HepG2 (cell line): ENCODE data around the gene EHD1. TPM values are rescaled to one million over a fixed set of nuclear protein-coding genes. Genes with fewer than 3 reads are reported as not detected.

Experiments used
- FIP1L1 ChIP-seq: fragments of 200-400 bp; formaldehyde crosslinking; IDR thresholded peaks from 2 replicates; pipeline ENCODE4 v1.6.1; 2018; ENCODE audit warnings: low read depth, mild to moderate bottlenecking, low read length, moderate library complexity, borderline replicate concordance; ENCODE audit not compliant: insufficient read depth
- HNRNPLL ChIP-seq: fragments of 200-400 bp; formaldehyde crosslinking; IDR thresholded peaks from 2 replicates; pipeline ENCODE4 v1.6.1; 2017; ENCODE audit warnings: mild to moderate bottlenecking, low read depth, low read length; ENCODE audit not compliant: poor library complexity, severe bottlenecking
- MAZ ChIP-seq, 2 experiments: sonication (generic) in 1 of 2; formaldehyde crosslinking in 1 of 2; IDR thresholded peaks; 2 replicates each; pipeline versions ENCODE4 v1.5.0 to v1.6.1; 2012 to 2020; ENCODE audit warnings: low read depth in 2 of 2, mild to moderate bottlenecking in 2 of 2, borderline replicate concordance in 1 of 2, improper control_type of control experiment in 1 of 2, low read length in 1 of 2, missing genetic modification reagents in 1 of 2, moderate library complexity in 1 of 2
- SNAI1 ChIP-seq: sonication (generic); formaldehyde crosslinking; IDR thresholded peaks from 2 replicates; pipeline ENCODE4 v1.5.0; 2020; ENCODE audit warnings: mild to moderate bottlenecking, missing genetic modification reagents, borderline replicate concordance
- ZEB1 ChIP-seq: IDR thresholded peaks from 2 replicates; pipeline ENCODE4 v1.6.1; 2012; ENCODE audit warnings: mild to moderate bottlenecking, low read depth, inconsistent platforms; ENCODE audit not compliant: insufficient replicate concordance
- polyA plus RNA-seq, 8 experiments: library from polyadenylated mRNA; depleted of rRNA in 3 of 8; stranded (reverse) in 7 of 8; unstranded in 1 of 8; fragments of >200 nt; fragmentation: Illumina TruSeq in 4 of 8; extraction: Trizol in 4 of 8; gene quantifications; 2 replicates each; pipeline versions ENCODE4 v1.2.1 to v1.2.3, GENCODE V29; 2011 to 2016; ENCODE audit warnings: low read depth in 4 of 8, missing spikeins in 1 of 8, mixed read lengths in 1 of 8; ENCODE audit not compliant: insufficient read depth in 1 of 8
- total RNA-seq, 5 experiments: library from RNA; depleted of rRNA; stranded (reverse); fragments of >200 nt; fragmentation: Illumina TruSeq; extraction: Trizol; gene quantifications; 2 replicates each; pipeline ENCODE4 v1.2.3, GENCODE V29; 2016; ENCODE audit warnings: low read depth in 1 of 5
- TF ChIP-seq, protein P1 (sequence below): sonication (generic); formaldehyde crosslinking; conservative IDR thresholded peaks from 2 replicates; pipeline ENCODE4 v1.5.0; 2020; ENCODE audit warnings: missing genetic modification reagents
- TF ChIP-seq, protein P2 (sequence below): sonication (generic); formaldehyde crosslinking; IDR thresholded peaks from 2 replicates; pipeline ENCODE4 v1.5.1; 2020; ENCODE audit warnings: missing genetic modification reagents, mild to moderate bottlenecking, borderline replicate concordance
- TF ChIP-seq, protein P3 (sequence below): sonication (generic); formaldehyde crosslinking; IDR thresholded peaks from 2 replicates; pipeline ENCODE4 v1.5.0; 2020; ENCODE audit warnings: missing genetic modification reagents

The EHD1 gene
- total and polyA plus RNA-seq, 2 of the 13 experiments (the other 11 are each of a cell fraction or from before 2014, with no cell fraction given) = 23.6 to 26.6 TPM

DNA sequence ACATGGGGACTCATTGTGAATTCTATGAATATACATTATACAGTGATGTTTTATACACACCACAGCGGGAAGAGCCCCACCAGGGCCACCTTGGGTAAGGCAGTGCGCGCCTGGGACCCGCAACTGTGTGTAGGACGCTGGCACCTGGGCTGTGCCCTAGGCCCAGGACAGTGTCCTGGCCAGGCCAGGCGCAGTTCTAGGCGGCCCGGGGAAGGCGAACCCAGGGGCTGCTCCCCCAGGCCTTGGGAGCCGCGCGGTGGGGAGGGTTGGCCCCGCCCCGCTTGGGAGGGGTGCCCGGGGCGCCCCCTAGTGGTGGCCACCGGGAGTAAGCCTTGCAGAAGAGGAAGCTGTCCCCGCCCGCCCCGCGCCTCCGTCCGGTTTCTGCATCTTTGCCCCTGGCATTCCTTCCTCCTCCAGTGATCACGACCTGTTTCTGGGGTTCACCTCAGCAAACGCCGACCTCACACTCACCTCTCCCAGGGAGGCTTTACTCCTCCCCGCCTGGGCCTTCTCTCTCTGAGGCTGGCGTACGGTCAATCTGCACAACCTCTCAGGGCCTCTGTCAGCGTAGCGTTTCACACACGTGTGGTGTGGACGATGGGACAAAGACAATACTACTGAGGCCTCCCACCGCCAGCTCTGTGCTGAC is 9.5 kb upstream of the EHD1 start (continued):
- TF ChIP-seq, protein P1, sequence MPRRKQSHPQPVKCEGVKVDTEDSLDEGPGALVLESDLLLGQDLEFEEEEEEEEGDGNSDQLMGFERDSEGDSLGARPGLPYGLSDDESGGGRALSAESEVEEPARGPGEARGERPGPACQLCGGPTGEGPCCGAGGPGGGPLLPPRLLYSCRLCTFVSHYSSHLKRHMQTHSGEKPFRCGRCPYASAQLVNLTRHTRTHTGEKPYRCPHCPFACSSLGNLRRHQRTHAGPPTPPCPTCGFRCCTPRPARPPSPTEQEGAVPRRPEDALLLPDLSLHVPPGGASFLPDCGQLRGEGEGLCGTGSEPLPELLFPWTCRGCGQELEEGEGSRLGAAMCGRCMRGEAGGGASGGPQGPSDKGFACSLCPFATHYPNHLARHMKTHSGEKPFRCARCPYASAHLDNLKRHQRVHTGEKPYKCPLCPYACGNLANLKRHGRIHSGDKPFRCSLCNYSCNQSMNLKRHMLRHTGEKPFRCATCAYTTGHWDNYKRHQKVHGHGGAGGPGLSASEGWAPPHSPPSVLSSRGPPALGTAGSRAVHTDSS (CRISPR knock-in tag) = 0 out of 2 replicates have a peak, but pooled peaks have one; percentile 27
- TF ChIP-seq, protein P2, sequence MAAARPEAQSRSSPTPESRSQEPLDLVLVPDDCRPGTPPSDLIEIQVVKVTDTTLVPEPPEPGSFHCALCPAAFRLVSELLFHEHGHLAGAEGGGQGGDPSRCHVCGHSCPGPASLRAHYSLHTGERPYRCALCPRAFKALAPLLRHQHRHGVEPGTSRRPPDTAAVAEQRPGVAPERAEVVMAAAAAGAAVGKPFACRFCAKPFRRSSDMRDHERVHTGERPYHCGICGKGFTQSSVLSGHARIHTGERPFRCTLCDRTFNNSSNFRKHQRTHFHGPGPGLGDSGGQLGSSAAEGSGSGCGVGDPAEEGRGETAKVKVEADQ (CRISPR knock-in tag) = no peak
- TF ChIP-seq ZEB1 (peak; percentile 0), HNRNPLL (peak; percentile 70), SNAI1 (peak; percentile 66; the same call in 1 of the 2 replicates), MAZ (IDR thresholded peaks at IDR 0.05; ENCODE audit: borderline replicate concordance, low read depth, low read length) (peak; percentile 93), MAZ (CRISPR knock-in tag; IDR thresholded peaks at IDR 0.05; ENCODE audit: low read depth) (peak; percentile 95), FIP1L1 (peak; percentile 34; the same call in 1 of the 2 replicates)
- TF ChIP-seq, protein P3, sequence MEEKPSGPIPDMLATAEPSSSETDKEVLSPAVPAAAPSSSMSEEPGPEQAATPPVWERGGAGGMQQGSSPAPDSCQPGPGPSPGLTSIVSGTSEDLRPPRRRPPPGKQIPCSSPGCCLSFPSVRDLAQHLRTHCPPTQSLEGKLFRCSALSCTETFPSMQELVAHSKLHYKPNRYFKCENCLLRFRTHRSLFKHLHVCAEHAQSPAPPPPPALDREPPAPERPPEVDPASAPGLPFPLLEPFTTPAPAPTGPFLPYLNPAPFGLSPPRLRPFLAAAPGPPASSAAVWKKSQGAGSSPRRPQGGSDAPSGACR (CRISPR knock-in tag) = peak; percentile 15; the same call in 1 of the 2 replicates
